GM18909 (cell line): Measurements from ENCODE around the gene RNU7-1.
"Not testable (repeated sequence)": the region's sequence is repeated elsewhere in the genome, so short reads cannot be mapped to it uniquely, and the experiment has no call there.

ENCODE experiments used
- ATAC-seq: cut with Tn5 transposase; IDR thresholded peaks from one replicate; pipeline ENCODE4 v1.9.1; 2021; ENCODE audit warnings: mild to moderate bottlenecking; ENCODE audit not compliant: unreplicated experiment, poor library complexity

RNU7-1 gene

GRCh38 chr12:6943722-6944380 is at the start of gene RNU7-1, which contains the start of gene C12orf57:
TSS of gene RNU7-1 (plus strand) at chr12:6943816.
TSS of gene C12orf57 (plus strand) at chr12:6944022. CDS start at chr12:6944122, 100 bp downstream.
- ATAC-seq = peak; percentile 47

- no peak for ATAC-seq
These were observed 49.3 kb upstream of the RNU7-1 start for GRCh38 chr12:6894321-6894720.

- no peak for ATAC-seq
These were observed 46.7 kb upstream of the RNU7-1 start for GRCh38 chr12:6896846-6897435.

- ATAC-seq = no peak
These were observed 44.2 kb upstream of the RNU7-1 start for GRCh38 chr12:6899427-6899826.

- no peak for ATAC-seq
These were observed 43.6 kb upstream of the RNU7-1 start for GRCh38 chr12:6899837-6900519.

- no peak for ATAC-seq
These were observed 41.2 kb upstream of the RNU7-1 start for GRCh38 chr12:6902448-6902847.

GRCh38 chr12:6903722-6904121 is 39.9 kb upstream of the RNU7-1 start:
- no peak for ATAC-seq

- peak; percentile 92 for ATAC-seq
These were observed 39.0 kb upstream of the RNU7-1 start, which contains the start of gene LRRC23 for GRCh38 chr12:6904280-6905276. TSS of gene LRRC23 (plus strand) at chr12:6904822. CDS start at chr12:6905634, 812 bp downstream.

- no peak for ATAC-seq
These were observed 38.1 kb upstream of the RNU7-1 start for GRCh38 chr12:6905414-6906040.

- not testable (repeated sequence) for ATAC-seq
These were observed 35.5 kb upstream of the RNU7-1 start for GRCh38 chr12:6908141-6908540.

GRCh38 chr12:6909421-6910145 is 34.0 kb upstream of the RNU7-1 start:
- no peak for ATAC-seq

- ATAC-seq = no peak
These were observed 31.3 kb upstream of the RNU7-1 start for GRCh38 chr12:6912164-6912935.

GRCh38 chr12:6914246-6914946 is 29.2 kb upstream of the RNU7-1 start, which contains the start of gene ENO2:
TSS of gene ENO2 (plus strand) at chr12:6914580. CDS start at chr12:6915833, 1,253 bp downstream.
- ATAC-seq = peak; percentile 76

- ATAC-seq = no peak
These were observed 28.4 kb upstream of the RNU7-1 start for GRCh38 chr12:6914947-6915788.

GRCh38 chr12:6915789-6916285 is 27.8 kb upstream of the RNU7-1 start:
- ATAC-seq = no peak

- no peak for ATAC-seq
These were observed 27.0 kb upstream of the RNU7-1 start for GRCh38 chr12:6916426-6917200.
